H1 (cell line): ENCODE results near the gene NEO1. TPM values are rescaled to one million over a fixed set of nuclear protein-coding genes. Genes with fewer than 3 reads are reported as not detected.

Experiments
- ATF3 ChIP-seq: IDR thresholded peaks from 2 replicates; pipeline ENCODE4 v1.6.1; 2011; ENCODE audit warnings: low read depth, mild to moderate bottlenecking, low read length; ENCODE audit not compliant: insufficient read depth
- BRCA1 ChIP-seq: IDR thresholded peaks from 2 replicates; pipeline ENCODE4 v1.6.1; 2012; ENCODE audit warnings: low read depth, low read length, improper control_type of control experiment
- EZH2 ChIP-seq: fragments of 200-600 bp; sonication (generic); IDR thresholded peaks from 2 replicates; pipeline ENCODE4 v1.7.1; 2012; ENCODE audit warnings: low read depth, mild to moderate bottlenecking, moderate library complexity, low read length, inconsistent platforms; ENCODE audit not compliant: severe bottlenecking
- GTF2F1 ChIP-seq: IDR thresholded peaks from 2 replicates; pipeline ENCODE4 v1.6.1; 2012; ENCODE audit warnings: low read depth, low read length, improper control_type of control experiment, borderline replicate concordance
- HDAC6 ChIP-seq: IDR thresholded peaks from one replicate; pipeline ENCODE4 v1.7.1; 2012; ENCODE audit warnings: low read depth, mild to moderate bottlenecking, inconsistent platforms, low read length, moderate library complexity
- RNF2 ChIP-seq: fragments of 200-900, 300-1000 bp; sonication (generic); IDR thresholded peaks from 2 replicates; pipeline ENCODE4 v1.7.1; 2016; ENCODE audit warnings: borderline replicate concordance, low read depth, mild to moderate bottlenecking, antibody characterized with exemption, low read length; ENCODE audit not compliant: poor library complexity, severe bottlenecking; ENCODE audit errors: missing control alignments
- TAF1 ChIP-seq: IDR thresholded peaks from 2 replicates; pipeline ENCODE4 v1.6.1; 2011; ENCODE audit warnings: mild to moderate bottlenecking, low read depth, low read length
- polyA plus RNA-seq, 7 experiments: library from polyadenylated mRNA; depleted of rRNA in 3 of 7; stranded (reverse) in 5 of 7; unstranded in 2 of 7; fragments of >200 nt in 5 of 7; fragments of 200-250 nt in 2 of 7; gene quantifications; 1 replicate in 5 of 7; 2 replicates in 1 of 7; 4 replicates in 1 of 7; pipeline versions ENCODE4 v1.2.1 to v1.2.3, GENCODE V29; 2011 to 2013; ENCODE audit warnings: missing spikeins in 2 of 7, mixed read lengths in 2 of 7
- total RNA-seq: library from RNA; stranded (reverse); fragmentation: NEBNext Ultra II Directional; extraction: Animal tissue kit (Norgen Biotek cat#: 25700); gene quantifications from 2 replicates; pipeline ENCODE4 v1.2.1, GENCODE V29; 2021
- TF ChIP-seq, protein P1 (sequence below), 3 experiments: IDR thresholded peaks; 1 replicate in 2 of 3; 2 replicates in 1 of 3; pipeline versions ENCODE4 v1.5.1 to v1.6.1; 2011; ENCODE audit warnings: low read length in 3 of 3, mild to moderate bottlenecking in 3 of 3, inconsistent platforms in 2 of 3, low read depth in 1 of 3, moderate library complexity in 1 of 3; ENCODE audit not compliant: insufficient read depth in 1 of 3; ENCODE audit errors: control extremely low read depth in 1 of 3

Gene NEO1
- total and polyA plus RNA-seq, 2 of the 8 experiments (the other 6 are each of a cell fraction or from before 2014, with no cell fraction given): 36.0 to 51.0 TPM

- TF ChIP-seq ATF3: no peak
- no peak for TF ChIP-seq BRCA1
- TF ChIP-seq RNF2: no peak
- no peak for TF ChIP-seq GTF2F1
- no peak for TF ChIP-seq EZH2
- no peak for TF ChIP-seq TAF1
- TF ChIP-seq, protein P1, sequence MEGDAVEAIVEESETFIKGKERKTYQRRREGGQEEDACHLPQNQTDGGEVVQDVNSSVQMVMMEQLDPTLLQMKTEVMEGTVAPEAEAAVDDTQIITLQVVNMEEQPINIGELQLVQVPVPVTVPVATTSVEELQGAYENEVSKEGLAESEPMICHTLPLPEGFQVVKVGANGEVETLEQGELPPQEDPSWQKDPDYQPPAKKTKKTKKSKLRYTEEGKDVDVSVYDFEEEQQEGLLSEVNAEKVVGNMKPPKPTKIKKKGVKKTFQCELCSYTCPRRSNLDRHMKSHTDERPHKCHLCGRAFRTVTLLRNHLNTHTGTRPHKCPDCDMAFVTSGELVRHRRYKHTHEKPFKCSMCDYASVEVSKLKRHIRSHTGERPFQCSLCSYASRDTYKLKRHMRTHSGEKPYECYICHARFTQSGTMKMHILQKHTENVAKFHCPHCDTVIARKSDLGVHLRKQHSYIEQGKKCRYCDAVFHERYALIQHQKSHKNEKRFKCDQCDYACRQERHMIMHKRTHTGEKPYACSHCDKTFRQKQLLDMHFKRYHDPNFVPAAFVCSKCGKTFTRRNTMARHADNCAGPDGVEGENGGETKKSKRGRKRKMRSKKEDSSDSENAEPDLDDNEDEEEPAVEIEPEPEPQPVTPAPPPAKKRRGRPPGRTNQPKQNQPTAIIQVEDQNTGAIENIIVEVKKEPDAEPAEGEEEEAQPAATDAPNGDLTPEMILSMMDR (IDR thresholded peaks at IDR 0.05; ENCODE audit: control extremely low read depth in 1 of 3, insufficient read depth in 1 of 3, low read depth in 1 of 3, low read length in 3 of 3): no peak
- no peak for TF ChIP-seq HDAC6
These were observed 271.2 kb downstream of the NEO1 start (continued) for GRCh38 chr15:73323374-73323955.
